HepG2 (cell line): ENCODE measurements around the gene RAB43. TPM values are rescaled to one million over a fixed set of nuclear protein-coding genes. Genes with fewer than 3 reads are reported as not detected.
A peak's percentile ranks its signal among the peaks of the same experiment; 100 is the strongest.

ENCODE experiments used
- ATF5 ChIP-seq: sonication (generic); formaldehyde crosslinking; IDR thresholded peaks from 2 replicates; pipeline ENCODE4 v1.4.0; 2020; ENCODE audit warnings: mild to moderate bottlenecking, low read depth, missing genetic modification reagents
- ATRX ChIP-seq: sonication (generic); formaldehyde crosslinking; IDR thresholded peaks from 2 replicates; pipeline ENCODE4 v1.4.0; 2020; ENCODE audit warnings: missing genetic modification reagents, borderline replicate concordance
- CEBPG ChIP-seq: IDR thresholded peaks from 2 replicates; pipeline ENCODE4 v1.6.1; 2016
- CHCHD3 ChIP-seq: sonication (generic); formaldehyde crosslinking; IDR thresholded peaks from 2 replicates; pipeline ENCODE4 v1.8.0; 2022; ENCODE audit warnings: mild to moderate bottlenecking, missing genetic modification reagents, moderate library complexity
- ETS1 ChIP-seq: sonication (generic); formaldehyde crosslinking; IDR thresholded peaks from 2 replicates; pipeline ENCODE4 v1.4.0; 2020; ENCODE audit warnings: missing genetic modification reagents
- HIC2 ChIP-seq: sonication (generic); formaldehyde crosslinking; IDR thresholded peaks from 2 replicates; pipeline ENCODE4 v1.9.0; 2022; ENCODE audit warnings: low read depth, missing genetic modification reagents
- HOXA5 ChIP-seq: sonication (generic); formaldehyde crosslinking; IDR thresholded peaks from 2 replicates; pipeline ENCODE4 v1.4.0; 2020; ENCODE audit warnings: missing genetic modification reagents
- JUND ChIP-seq: sonication (generic); formaldehyde crosslinking; IDR thresholded peaks from 2 replicates; pipeline ENCODE4 v1.8.0; 2022; ENCODE audit warnings: mild to moderate bottlenecking, missing genetic modification reagents
- MEF2D ChIP-seq: sonication (generic); formaldehyde crosslinking; IDR thresholded peaks from 2 replicates; pipeline ENCODE4 v1.5.1; 2020; ENCODE audit warnings: mild to moderate bottlenecking, missing genetic modification reagents
- PLRG1 ChIP-seq: fragments of 450-650 bp; conservative IDR thresholded peaks from 2 replicates; pipeline ENCODE4 v1.6.1; 2016
- TAF1 ChIP-seq: sonication (generic); formaldehyde crosslinking; IDR thresholded peaks from 2 replicates; pipeline ENCODE4 v1.4.0; 2020; ENCODE audit warnings: missing genetic modification reagents
- ZBTB3 ChIP-seq: sonication (generic); formaldehyde crosslinking; IDR thresholded peaks from 2 replicates; pipeline ENCODE4 v1.4.0; 2020; ENCODE audit warnings: low read depth, mild to moderate bottlenecking, moderate library complexity, missing genetic modification reagents, borderline replicate concordance
- ZC3H4 ChIP-seq: sonication (generic); formaldehyde crosslinking; IDR thresholded peaks from 2 replicates; pipeline ENCODE4 v1.4.0; 2020; ENCODE audit warnings: missing genetic modification reagents, borderline replicate concordance
- ZFP36L2 ChIP-seq: sonication (generic); formaldehyde crosslinking; IDR thresholded peaks from 2 replicates; pipeline ENCODE4 v1.4.0; 2020; ENCODE audit warnings: missing genetic modification reagents
- ZMAT3 ChIP-seq: sonication (generic); formaldehyde crosslinking; conservative IDR thresholded peaks from 2 replicates; pipeline ENCODE4 v1.7.0; 2021; ENCODE audit warnings: missing genetic modification reagents
- ZMYM3 ChIP-seq: sonication (generic); formaldehyde crosslinking; IDR thresholded peaks from 2 replicates; pipeline ENCODE4 v1.5.1; 2020; ENCODE audit warnings: mild to moderate bottlenecking, missing genetic modification reagents
- ZNF337 ChIP-seq: sonication (generic); formaldehyde crosslinking; IDR thresholded peaks from 2 replicates; pipeline ENCODE4 v1.5.1; 2020; ENCODE audit warnings: missing genetic modification reagents, low read depth, mild to moderate bottlenecking, borderline replicate concordance
- ZNF367 ChIP-seq: sonication (generic); formaldehyde crosslinking; IDR thresholded peaks from 2 replicates; pipeline ENCODE4 v1.4.0; 2020; ENCODE audit warnings: missing genetic modification reagents, borderline replicate concordance
- ZNF547 ChIP-seq: sonication (generic); formaldehyde crosslinking; IDR thresholded peaks from 2 replicates; pipeline ENCODE4 v1.5.1; 2020; ENCODE audit warnings: mild to moderate bottlenecking, missing genetic modification reagents
- ZNF562 ChIP-seq: sonication (generic); formaldehyde crosslinking; IDR thresholded peaks from 2 replicates; pipeline ENCODE4 v1.8.0; 2022; ENCODE audit warnings: missing genetic modification reagents, borderline replicate concordance
- ZNF609 ChIP-seq: sonication (generic); formaldehyde crosslinking; IDR thresholded peaks from 2 replicates; pipeline ENCODE4 v1.4.0; 2020; ENCODE audit warnings: mild to moderate bottlenecking, missing genetic modification reagents, borderline replicate concordance
- ZNF746 ChIP-seq: sonication (generic); formaldehyde crosslinking; IDR thresholded peaks from 2 replicates; pipeline ENCODE4 v1.8.0; 2022; ENCODE audit warnings: mild to moderate bottlenecking, missing genetic modification reagents
- polyA plus RNA-seq, 8 experiments: library from polyadenylated mRNA; depleted of rRNA in 3 of 8; stranded (reverse) in 7 of 8; unstranded in 1 of 8; fragments of >200 nt; fragmentation: Illumina TruSeq in 4 of 8; extraction: Trizol in 4 of 8; gene quantifications; 2 replicates each; pipeline versions ENCODE4 v1.2.1 to v1.2.3, GENCODE V29; 2011 to 2016; ENCODE audit warnings: low read depth in 4 of 8, missing spikeins in 1 of 8, mixed read lengths in 1 of 8; ENCODE audit not compliant: insufficient read depth in 1 of 8
- total RNA-seq, 5 experiments: library from RNA; depleted of rRNA; stranded (reverse); fragments of >200 nt; fragmentation: Illumina TruSeq; extraction: Trizol; gene quantifications; 2 replicates each; pipeline ENCODE4 v1.2.3, GENCODE V29; 2016; ENCODE audit warnings: low read depth in 1 of 5

RAB43 gene
- total and polyA plus RNA-seq, 2 of the 13 experiments (the other 11 are each of a cell fraction or from before 2014, with no cell fraction given): 11.8 to 18.4 TPM

- TF ChIP-seq ZNF367 (CRISPR knock-in tag) (no peak), ZBTB3 (CRISPR knock-in tag) (no peak), PLRG1 (no peak), ZNF337 (CRISPR knock-in tag) (no peak), ZMYM3 (CRISPR knock-in tag) (no peak), ZNF609 (no peak), ATRX (CRISPR knock-in tag) (no peak), HOXA5 (CRISPR knock-in tag) (peak; percentile 79; the same call in 1 of the 2 replicates), MEF2D (CRISPR knock-in tag) (peak; percentile 75; the same call in 1 of the 2 replicates), ETS1 (CRISPR knock-in tag) (no peak), TAF1 (CRISPR knock-in tag) (peak; percentile 47), CEBPG (no peak), ZNF562 (no peak), ZMAT3 (no peak; the same call in 1 of the 2 replicates), ATF5 (CRISPR knock-in tag) (no peak), JUND (CRISPR knock-in tag) (no peak), ZC3H4 (CRISPR knock-in tag) (no peak), ZNF746 (CRISPR knock-in tag) (no peak), ZNF547 (0 out of 2 replicates have a peak, but pooled peaks have one; percentile 39), CHCHD3 (CRISPR knock-in tag) (no peak), ZFP36L2 (CRISPR knock-in tag) (no peak), HIC2 (CRISPR knock-in tag) (no peak)
These were observed 39.6 kb upstream of the RAB43 start, which contains the start of gene ISY1 (continued) for GRCh38 chr3:129160891-129161859.
